ENCODE results near the gene LIPA.

DNA sequence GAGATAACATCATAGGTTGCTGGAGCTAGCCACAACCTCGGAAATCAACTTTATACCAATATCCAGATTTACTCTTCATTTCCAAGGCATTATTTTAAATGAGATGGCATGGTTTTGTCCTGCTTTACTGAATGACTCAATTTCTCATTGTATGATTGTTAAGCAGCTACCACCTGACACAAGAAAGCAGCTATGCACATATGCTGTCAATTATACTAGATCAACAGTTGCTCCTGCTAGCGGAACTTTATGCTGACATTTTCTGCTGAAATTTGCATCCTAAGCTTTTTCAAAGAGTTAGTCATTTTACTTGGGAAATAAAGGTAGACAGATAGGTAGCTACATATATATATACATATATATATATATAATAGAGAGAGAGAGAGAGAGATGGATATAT is 35.5 kb downstream of the LIPA start:
- TF ChIP-seq, protein P1, sequence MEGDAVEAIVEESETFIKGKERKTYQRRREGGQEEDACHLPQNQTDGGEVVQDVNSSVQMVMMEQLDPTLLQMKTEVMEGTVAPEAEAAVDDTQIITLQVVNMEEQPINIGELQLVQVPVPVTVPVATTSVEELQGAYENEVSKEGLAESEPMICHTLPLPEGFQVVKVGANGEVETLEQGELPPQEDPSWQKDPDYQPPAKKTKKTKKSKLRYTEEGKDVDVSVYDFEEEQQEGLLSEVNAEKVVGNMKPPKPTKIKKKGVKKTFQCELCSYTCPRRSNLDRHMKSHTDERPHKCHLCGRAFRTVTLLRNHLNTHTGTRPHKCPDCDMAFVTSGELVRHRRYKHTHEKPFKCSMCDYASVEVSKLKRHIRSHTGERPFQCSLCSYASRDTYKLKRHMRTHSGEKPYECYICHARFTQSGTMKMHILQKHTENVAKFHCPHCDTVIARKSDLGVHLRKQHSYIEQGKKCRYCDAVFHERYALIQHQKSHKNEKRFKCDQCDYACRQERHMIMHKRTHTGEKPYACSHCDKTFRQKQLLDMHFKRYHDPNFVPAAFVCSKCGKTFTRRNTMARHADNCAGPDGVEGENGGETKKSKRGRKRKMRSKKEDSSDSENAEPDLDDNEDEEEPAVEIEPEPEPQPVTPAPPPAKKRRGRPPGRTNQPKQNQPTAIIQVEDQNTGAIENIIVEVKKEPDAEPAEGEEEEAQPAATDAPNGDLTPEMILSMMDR (IDR thresholded peaks at IDR 0.05) = no peak
- no peak for TF ChIP-seq POLR2A (IDR thresholded peaks at IDR 0.05)
- no peak for TF ChIP-seq EP300 (IDR thresholded peaks at IDR 0.05)
- no peak for TF ChIP-seq POLR2AphosphoS5 (IDR thresholded peaks at IDR 0.05)
